ENCODE results near the gene NKX2-4. TPM values are rescaled to one million over a fixed set of nuclear protein-coding genes. Genes with fewer than 3 reads are reported as not detected.

The NKX2-4 gene
- total and polyA plus RNA-seq, 2 experiments from 2014 or later: not detected

DNA sequence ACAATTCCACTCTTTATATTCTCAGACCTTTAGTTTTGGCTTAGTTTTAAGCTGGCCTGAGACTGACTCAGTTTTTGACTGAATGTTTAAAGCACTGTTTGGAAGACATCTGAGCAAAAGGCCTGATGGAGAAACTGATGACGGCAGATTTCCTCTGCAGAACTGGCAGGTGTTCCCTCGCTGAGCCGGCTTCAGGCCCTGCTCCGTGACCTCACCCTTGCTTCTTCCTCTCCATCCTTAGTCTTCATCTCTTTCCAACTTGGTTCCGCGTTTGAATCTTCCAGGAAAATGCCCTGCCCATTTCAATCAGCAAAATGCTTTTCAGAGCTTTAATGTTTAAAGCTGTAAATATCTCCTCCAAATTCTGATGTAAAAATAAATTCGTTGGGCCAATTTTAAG lies 6.6 kb downstream of the NKX2-4 start:
- Histone ChIP-seq H3K79me2 (no peaks in the 10 kb centered on the region), H3K27me3 (peaks cover 75% of the 10 kb centered on the region), H3K27ac (no peak overlapping the region), H3K4me2 (no peak overlapping the region), H2AFZ (no peak overlapping the region), H3K4me1 (ENCODE audit: insufficient read depth) (peaks cover 5% of the 10 kb centered on the region), H3K36me3 (replicated peaks; ENCODE audit: insufficient read depth, low read depth) (no peaks in the 10 kb centered on the region), H3K9me2 (replicated peaks; ENCODE audit: insufficient read depth) (no peaks in the 10 kb centered on the region), H4K20me1 (ENCODE audit: insufficient read depth, poor library complexity, severe bottlenecking) (no peaks in the 10 kb centered on the region), H3K4me3 (no peak overlapping the region), H3K9me3 (ENCODE audit: low read depth) (no peaks in the 10 kb centered on the region)
- TF ChIP-seq EZH2phosphoT487 (IDR thresholded peaks at IDR 0.05; ENCODE audit: low read depth, severe bottlenecking, unreplicated experiment): no peak
- TF ChIP-seq, protein P1, sequence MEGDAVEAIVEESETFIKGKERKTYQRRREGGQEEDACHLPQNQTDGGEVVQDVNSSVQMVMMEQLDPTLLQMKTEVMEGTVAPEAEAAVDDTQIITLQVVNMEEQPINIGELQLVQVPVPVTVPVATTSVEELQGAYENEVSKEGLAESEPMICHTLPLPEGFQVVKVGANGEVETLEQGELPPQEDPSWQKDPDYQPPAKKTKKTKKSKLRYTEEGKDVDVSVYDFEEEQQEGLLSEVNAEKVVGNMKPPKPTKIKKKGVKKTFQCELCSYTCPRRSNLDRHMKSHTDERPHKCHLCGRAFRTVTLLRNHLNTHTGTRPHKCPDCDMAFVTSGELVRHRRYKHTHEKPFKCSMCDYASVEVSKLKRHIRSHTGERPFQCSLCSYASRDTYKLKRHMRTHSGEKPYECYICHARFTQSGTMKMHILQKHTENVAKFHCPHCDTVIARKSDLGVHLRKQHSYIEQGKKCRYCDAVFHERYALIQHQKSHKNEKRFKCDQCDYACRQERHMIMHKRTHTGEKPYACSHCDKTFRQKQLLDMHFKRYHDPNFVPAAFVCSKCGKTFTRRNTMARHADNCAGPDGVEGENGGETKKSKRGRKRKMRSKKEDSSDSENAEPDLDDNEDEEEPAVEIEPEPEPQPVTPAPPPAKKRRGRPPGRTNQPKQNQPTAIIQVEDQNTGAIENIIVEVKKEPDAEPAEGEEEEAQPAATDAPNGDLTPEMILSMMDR (IDR thresholded peaks at IDR 0.05; ENCODE audit: poor library complexity): no peak
- TF ChIP-seq EZH2 (IDR thresholded peaks at IDR 0.05; ENCODE audit: borderline replicate concordance): no peak
- no peak for DNase-seq (ENCODE audit: low spot score)
- 75% methylated on average over 7 of the region's 7 CpGs for WGBS (ENCODE audit: low lambda C conversion rate, missing lambda C conversion rate)

DNA sequence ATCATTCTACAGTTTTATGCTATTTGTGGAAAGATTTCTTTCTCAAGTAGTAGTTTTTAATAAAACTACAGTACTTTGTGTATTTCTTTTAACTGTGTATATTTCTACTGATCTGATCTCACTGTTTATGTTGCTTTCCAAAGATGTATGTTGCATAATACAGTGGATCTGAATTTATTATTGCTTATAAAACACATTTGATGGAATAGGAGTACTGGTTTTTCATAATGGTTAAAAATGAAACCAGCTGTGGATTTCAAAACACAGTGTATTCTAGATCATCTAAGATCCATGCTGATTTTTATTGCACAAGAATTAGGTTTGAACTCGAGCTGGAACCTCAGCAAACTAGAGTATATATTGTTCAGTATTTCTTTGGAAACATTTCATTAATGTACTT lies 8.0 kb downstream of the NKX2-4 start:
- H2AFZ ChIP-seq: no peak overlapping the region
- no peak for DNase-seq (ENCODE audit: low spot score)
- WGBS (ENCODE audit: low lambda C conversion rate, missing lambda C conversion rate): 0% methylated on average over 1 of the region's 1 CpG
- no peak overlapping the region for H3K27ac ChIP-seq
- H3K4me2 ChIP-seq: no peak overlapping the region
- TF ChIP-seq, protein P1 (IDR thresholded peaks at IDR 0.05; ENCODE audit: poor library complexity): no peak
- TF ChIP-seq EZH2phosphoT487 (IDR thresholded peaks at IDR 0.05; ENCODE audit: low read depth, severe bottlenecking, unreplicated experiment) (no peak), EZH2 (IDR thresholded peaks at IDR 0.05; ENCODE audit: borderline replicate concordance) (no peak)
- H3K4me3 ChIP-seq: no peak overlapping the region
- H3K27me3 ChIP-seq: peaks cover 61% of the 10 kb centered on the region
- H4K20me1 ChIP-seq (ENCODE audit: insufficient read depth, poor library complexity, severe bottlenecking): no peaks in the 10 kb centered on the region
- H3K9me3 ChIP-seq (ENCODE audit: low read depth): no peaks in the 10 kb centered on the region
- H3K9me2 ChIP-seq (replicated peaks; ENCODE audit: insufficient read depth): no peaks in the 10 kb centered on the region
- H3K36me3 ChIP-seq (replicated peaks; ENCODE audit: insufficient read depth, low read depth): no peaks in the 10 kb centered on the region
- peaks cover 5% of the 10 kb centered on the region for H3K4me1 ChIP-seq (ENCODE audit: insufficient read depth)
- H3K79me2 ChIP-seq: no peaks in the 10 kb centered on the region

DNA sequence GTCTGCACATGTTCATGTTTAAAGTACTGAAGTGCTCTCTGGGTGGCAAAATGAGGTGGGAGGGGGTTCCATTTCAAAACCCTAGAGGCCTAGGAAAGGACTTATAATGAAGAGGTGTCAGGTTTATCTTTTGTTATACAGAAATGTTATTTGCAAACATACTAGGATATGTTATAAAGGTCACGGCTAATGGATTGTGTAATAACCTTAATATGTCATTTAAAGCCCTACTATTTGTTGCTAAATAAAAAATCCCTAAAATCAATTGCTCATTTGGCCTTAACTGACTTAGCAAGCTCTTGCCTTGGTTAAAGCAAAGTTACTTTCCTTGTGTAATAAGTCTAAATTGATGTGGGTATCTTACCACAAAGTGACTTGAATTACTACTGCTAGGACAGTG lies 8.8 kb downstream of the NKX2-4 start:
- H3K4me1 ChIP-seq (ENCODE audit: insufficient read depth): peaks cover 5% of the 10 kb centered on the region
- no peaks in the 10 kb centered on the region for H3K9me2 ChIP-seq (replicated peaks; ENCODE audit: insufficient read depth)
- H3K36me3 ChIP-seq (replicated peaks; ENCODE audit: insufficient read depth, low read depth): no peaks in the 10 kb centered on the region
- 86% methylated on average over 1 of the region's 1 CpG for WGBS (ENCODE audit: low lambda C conversion rate, missing lambda C conversion rate)
- no peak overlapping the region for H3K4me2 ChIP-seq
- no peak overlapping the region for H3K4me3 ChIP-seq
- H3K9me3 ChIP-seq (ENCODE audit: low read depth): no peaks in the 10 kb centered on the region
- TF ChIP-seq, protein P1 (IDR thresholded peaks at IDR 0.05; ENCODE audit: poor library complexity): no peak
- no peaks in the 10 kb centered on the region for H3K79me2 ChIP-seq
- H2AFZ ChIP-seq: no peak overlapping the region
- no peak for DNase-seq (ENCODE audit: low spot score)
- H3K27me3 ChIP-seq: peaks cover 53% of the 10 kb centered on the region
- no peak overlapping the region for H3K27ac ChIP-seq
- no peaks in the 10 kb centered on the region for H4K20me1 ChIP-seq (ENCODE audit: insufficient read depth, poor library complexity, severe bottlenecking)

DNA sequence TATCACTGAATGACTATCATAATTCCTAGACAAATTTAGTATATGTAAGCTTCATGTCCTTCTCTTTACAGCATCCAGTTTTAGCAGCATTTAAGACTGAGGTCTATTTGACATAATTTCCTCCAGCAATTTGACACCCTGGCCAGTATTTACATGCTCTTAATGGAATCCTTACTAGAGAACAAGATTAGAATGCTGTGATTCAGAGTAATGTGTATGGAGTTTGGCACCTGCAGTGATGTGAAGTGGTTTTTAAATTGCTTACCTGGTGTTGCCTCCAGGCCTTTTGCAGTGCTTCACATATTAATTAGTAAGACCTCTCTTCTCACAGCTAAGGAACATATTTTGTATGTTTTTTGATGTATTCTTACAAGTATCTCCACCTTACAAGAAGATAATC lies 9.8 kb downstream of the NKX2-4 start:
- H4K20me1 ChIP-seq (ENCODE audit: insufficient read depth, poor library complexity, severe bottlenecking): no peaks in the 10 kb centered on the region
- no peaks in the 10 kb centered on the region for H3K79me2 ChIP-seq
- H3K4me3 ChIP-seq: no peak overlapping the region
- no peaks in the 10 kb centered on the region for H3K36me3 ChIP-seq (replicated peaks; ENCODE audit: insufficient read depth, low read depth)
- H3K9me2 ChIP-seq (replicated peaks; ENCODE audit: insufficient read depth): no peaks in the 10 kb centered on the region
- peaks cover 5% of the 10 kb centered on the region for H3K4me1 ChIP-seq (ENCODE audit: insufficient read depth)
- no peak overlapping the region for H3K4me2 ChIP-seq
- H3K9me3 ChIP-seq (ENCODE audit: low read depth): no peaks in the 10 kb centered on the region
- no peak overlapping the region for H2AFZ ChIP-seq
- DNase-seq (ENCODE audit: low spot score): no peak
- H3K27ac ChIP-seq: no peak overlapping the region
- peaks cover 43% of the 10 kb centered on the region for H3K27me3 ChIP-seq
- TF ChIP-seq EZH2 (IDR thresholded peaks at IDR 0.05; ENCODE audit: borderline replicate concordance): no peak
- no peak for TF ChIP-seq EZH2phosphoT487 (IDR thresholded peaks at IDR 0.05; ENCODE audit: low read depth, severe bottlenecking, unreplicated experiment)
- TF ChIP-seq, protein P1 (IDR thresholded peaks at IDR 0.05; ENCODE audit: poor library complexity): no peak

Measured in hepatocyte (in vitro differentiated cells).